PC-3 (cell line): ENCODE results near the gene STT3A. TPM values are rescaled to one million over a fixed set of nuclear protein-coding genes. Genes with fewer than 3 reads are reported as not detected.

Source experiments
- ATAC-seq: fragments of 200-7000 bp; cut with Tn5 transposase; 2 replicates; pipeline ENCODE4 v1.9.1; 2020; ENCODE audit warnings: mild to moderate bottlenecking, moderate library complexity
- Bru-seq: library from RNA; stranded (reverse); fragments of 400-500 nt; gene quantifications from one replicate; lab custom pipeline; 2021; lab: Mats Ljungman, UMichigan
- BruChase-seq, 2 experiments: library from RNA; stranded (reverse); fragments of 400-500 nt; gene quantifications; one replicate each; lab custom pipeline; 2021; lab: Mats Ljungman, UMichigan
- BruUV-seq: library from RNA; stranded (reverse); fragments of 400-500 nt; replicated peaks from 2 replicates; lab custom pipeline; 2021; lab: Mats Ljungman, UMichigan
- CTCF ChIA-PET: fragments of 300-600 bp; sonication (Branson Sonifier 250); formaldehyde crosslinking; loops from one replicate; lab custom pipeline; 2022; ENCODE audit warnings: antibody characterized with exemption; lab: Charles Lee
- POLR2A ChIA-PET: fragments of 300-600 bp; sonication (Branson Sonifier 250); formaldehyde crosslinking; loops from one replicate; lab custom pipeline; 2022; ENCODE audit warnings: antibody characterized with exemption; ENCODE audit not compliant: unreplicated experiment; lab: Charles Lee
- DNase-seq: peaks from one replicate; pipeline ENCODE4 v3.0.0-alpha.2; 2015
- H2AFZ ChIP-seq: fragments of 300-600 bp; sonication (generic); 2 replicates; pipeline ENCODE4 v1.6.0; 2016; ENCODE audit warnings: antibody characterized with exemption, low read length
- H3F3A ChIP-seq: fragments of 300-600 bp; sonication (generic); one replicate; pipeline ENCODE4 v1.6.0; 2017; ENCODE audit warnings: antibody characterized with exemption, low read length, control low read depth, mild to moderate bottlenecking; ENCODE audit not compliant: unreplicated experiment
- H3K27ac ChIP-seq: fragments of 300-600 bp; sonication (generic); 2 replicates; pipeline ENCODE4 v1.5.1; 2016; ENCODE audit warnings: mild to moderate bottlenecking, low read length
- H3K27me3 ChIP-seq: fragments of 300-600 bp; sonication (generic); 2 replicates; pipeline ENCODE4 v1.6.1; 2016; ENCODE audit warnings: low read length, mixed read lengths
- H3K36me3 ChIP-seq: fragments of 300-600 bp; sonication (generic); 2 replicates; pipeline ENCODE4 v1.6.1; 2016; ENCODE audit warnings: low read depth, mixed run types, low read length, mixed read lengths
- H3K4me1 ChIP-seq: fragments of 300-600 bp; sonication (generic); 2 replicates; pipeline ENCODE4 v1.5.1; 2016; ENCODE audit warnings: low read length; ENCODE audit not compliant: insufficient read depth
- H3K4me2 ChIP-seq: fragments of 300-600 bp; sonication (generic); 2 replicates; pipeline ENCODE4 v1.6.0; 2016; ENCODE audit warnings: low read length
- H3K4me3 ChIP-seq: fragments of 300-600 bp; sonication (generic); 2 replicates; pipeline ENCODE4 v1.5.1; 2016; ENCODE audit warnings: mild to moderate bottlenecking, low read length, mixed read lengths
- H3K79me2 ChIP-seq: fragments of 300-600 bp; sonication (generic); 2 replicates; pipeline ENCODE4 v1.6.1; 2017; ENCODE audit warnings: low read length, mixed read lengths
- H3K9ac ChIP-seq: fragments of 300-600 bp; sonication (generic); 2 replicates; pipeline ENCODE4 v1.6.0; 2016; ENCODE audit warnings: mild to moderate bottlenecking, low read length
- H3K9me2 ChIP-seq: fragments of 300-600 bp; sonication (generic); replicated peaks from 2 replicates; pipeline ENCODE4 v1.6.1; 2016; ENCODE audit warnings: mixed run types, low read length, mixed read lengths
- H3K9me3 ChIP-seq: fragments of 300-600 bp; sonication (generic); 2 replicates; pipeline ENCODE4 v1.6.1; 2016; ENCODE audit warnings: low read length, mixed read lengths
- H4K20me1 ChIP-seq: fragments of 300-600 bp; sonication (generic); 2 replicates; pipeline ENCODE4 v1.6.1; 2016; ENCODE audit warnings: low read length, mixed read lengths
- EZH2 ChIP-seq: fragments of 300-600 bp; sonication (generic); IDR thresholded peaks from one replicate; pipeline ENCODE4 v1.6.1; 2017; ENCODE audit warnings: antibody characterized with exemption, mild to moderate bottlenecking, low read length; ENCODE audit not compliant: unreplicated experiment
- EZH2phosphoT487 ChIP-seq: fragments of 300-600 bp; sonication (generic); IDR thresholded peaks from 2 replicates; pipeline ENCODE4 v1.6.1; 2018; ENCODE audit warnings: mild to moderate bottlenecking, antibody characterized with exemption, low read length, borderline replicate concordance
- intact Hi-C: fragments of 100-400 bp; cut with micrococcal nuclease; formaldehyde crosslinking; loops from 2 replicates; pipeline ENCODE4 v1.9.0; 2023
- long read RNA-seq: library from polyadenylated mRNA; unstranded; transcript quantifications from one replicate; pipeline ENCODE4 v2.0.0, GENCODE V29; 2021; ENCODE audit not compliant: unreplicated experiment
- total RNA-seq: library from RNA; depleted of rRNA; stranded (reverse); fragments of >200 nt; gene quantifications from 2 replicates; pipeline ENCODE4 v1.2.3, GENCODE V29; 2014; rRNA removed
- TF ChIP-seq, protein P1 (sequence below): fragments of 300-600 bp; sonication (generic); conservative IDR thresholded peaks from 2 replicates; pipeline ENCODE4 v1.5.1; 2017; ENCODE audit warnings: antibody characterized with exemption, low read depth, mild to moderate bottlenecking, low read length

STT3A gene
- 160 and 182 TPM in 2 replicates for total RNA-seq
- Bru-seq, nascent RNA = percentile 95 among the genes with signal in this experiment
- percentile 97 among the genes with signal in this experiment for BruChase-seq, experiment 1, labeled RNA remaining after a 6-hour chase
- percentile 95 among the genes with signal in this experiment for BruChase-seq, experiment 2, labeled RNA remaining after a 2-hour chase
- long read RNA-seq, full-length matches to known transcripts = 609 of 784 reads
- long read RNA-seq, partial matches to known transcripts = 130 of 784 reads
- long read RNA-seq, other reads (novel, unspliced or antisense) = 45 of 784 reads

- ChIA-PET POLR2A (interaction anchor here (0.6 kb wide), 1 partner anchor 394 kb away, joined by 3 read pairs; no protein-coding TSS in a partner anchor), CTCF (no interaction called here)
- intact Hi-C loops = loop anchor here (1.0 to 5.0 kb wide), 3 partner anchors 23 to 300 kb away; partner anchors contain the start of genes CHEK1 and EI24
- no peaks in the 10 kb centered on the region for H3K9me2 ChIP-seq
- H3K4me3 ChIP-seq = peak within 1 kb of the TSS; percentile 76
- peak within 1 kb of the TSS; percentile 93 for H2AFZ ChIP-seq
- no peaks in the 10 kb centered on the region for H3F3A ChIP-seq
- ATAC-seq (peak; percentile 93), DNase-seq (peak; percentile 100)
- peaks cover 7% of the 10 kb centered on the region; the same call in 1 of the 2 replicates for H4K20me1 ChIP-seq
- no peaks in the 10 kb centered on the region for H3K27me3 ChIP-seq
- TF ChIP-seq, protein P1, sequence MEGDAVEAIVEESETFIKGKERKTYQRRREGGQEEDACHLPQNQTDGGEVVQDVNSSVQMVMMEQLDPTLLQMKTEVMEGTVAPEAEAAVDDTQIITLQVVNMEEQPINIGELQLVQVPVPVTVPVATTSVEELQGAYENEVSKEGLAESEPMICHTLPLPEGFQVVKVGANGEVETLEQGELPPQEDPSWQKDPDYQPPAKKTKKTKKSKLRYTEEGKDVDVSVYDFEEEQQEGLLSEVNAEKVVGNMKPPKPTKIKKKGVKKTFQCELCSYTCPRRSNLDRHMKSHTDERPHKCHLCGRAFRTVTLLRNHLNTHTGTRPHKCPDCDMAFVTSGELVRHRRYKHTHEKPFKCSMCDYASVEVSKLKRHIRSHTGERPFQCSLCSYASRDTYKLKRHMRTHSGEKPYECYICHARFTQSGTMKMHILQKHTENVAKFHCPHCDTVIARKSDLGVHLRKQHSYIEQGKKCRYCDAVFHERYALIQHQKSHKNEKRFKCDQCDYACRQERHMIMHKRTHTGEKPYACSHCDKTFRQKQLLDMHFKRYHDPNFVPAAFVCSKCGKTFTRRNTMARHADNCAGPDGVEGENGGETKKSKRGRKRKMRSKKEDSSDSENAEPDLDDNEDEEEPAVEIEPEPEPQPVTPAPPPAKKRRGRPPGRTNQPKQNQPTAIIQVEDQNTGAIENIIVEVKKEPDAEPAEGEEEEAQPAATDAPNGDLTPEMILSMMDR = no peak
- TF ChIP-seq EZH2phosphoT487 = no peak
- TF ChIP-seq EZH2 = no peak
- no peaks in the 10 kb centered on the region for H3K9me3 ChIP-seq
- H3K4me1 ChIP-seq = peaks cover 28% of the 10 kb centered on the region
- H3K27ac ChIP-seq = peak within 1 kb of the TSS; percentile 83
- BruUV-seq = no TSS peak
- H3K79me2 ChIP-seq = peaks cover 60% of the 10 kb centered on the region
- peak within 1 kb of the TSS; percentile 95 for H3K4me2 ChIP-seq
- peak within 1 kb of the TSS; percentile 97 for H3K9ac ChIP-seq
- H3K36me3 ChIP-seq = peaks cover 12% of the 10 kb centered on the region
These were observed at the start of gene STT3A for GRCh38 chr11:125592305-125593113. TSS of gene STT3A (plus strand) at chr11:125592852. CDS start at chr11:125595916, 3,064 bp downstream.

- ChIA-PET CTCF (no interaction called here), POLR2A (no interaction called here)
- no TSS peak for BruUV-seq
- intact Hi-C loops = no loop called here
- Histone ChIP-seq H3K9me2 (no peaks in the 10 kb centered on the region), H3K4me3 (no peak overlapping the region), H3K4me2 (no peak overlapping the region), H3K36me3 (peaks cover 5% of the 10 kb centered on the region; the same call in 1 of the 2 replicates), H3K9ac (no peak overlapping the region), H4K20me1 (no peaks in the 10 kb centered on the region), H3K79me2 (no peaks in the 10 kb centered on the region), H3F3A (no peaks in the 10 kb centered on the region), H3K9me3 (peaks cover 24% of the 10 kb centered on the region), H2AFZ (no peak overlapping the region), H3K27me3 (no peaks in the 10 kb centered on the region), H3K27ac (no peak overlapping the region), H3K4me1 (no peaks in the 10 kb centered on the region)
- TF ChIP-seq EZH2phosphoT487 (no peak), EZH2 (no peak)
- TF ChIP-seq, protein P1 = no peak
- ATAC-seq (no peak), DNase-seq (no peak)
These were observed 41.9 kb upstream of the STT3A start for GRCh38 chr11:125550780-125551179.
